ENCODE data around the gene MAP7D3.

Gene MAP7D3

DNA sequence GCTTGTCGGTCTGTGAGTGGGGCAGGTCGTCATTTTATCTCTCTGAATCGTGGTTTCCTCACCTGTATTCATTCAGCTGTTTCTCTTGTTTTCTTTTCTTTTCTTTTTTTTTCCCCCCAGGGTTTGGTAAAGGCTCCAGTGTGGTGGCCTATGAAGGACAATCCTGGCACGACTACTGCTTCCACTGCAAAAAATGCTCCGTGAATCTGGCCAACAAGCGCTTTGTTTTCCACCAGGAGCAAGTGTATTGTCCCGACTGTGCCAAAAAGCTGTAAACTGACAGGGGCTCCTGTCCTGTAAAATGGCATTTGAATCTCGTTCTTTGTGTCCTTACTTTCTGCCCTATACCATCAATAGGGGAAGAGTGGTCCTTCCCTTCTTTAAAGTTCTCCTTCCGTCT, 41.4 kb downstream of the MAP7D3 start:
- TF ChIP-seq, protein P1, sequence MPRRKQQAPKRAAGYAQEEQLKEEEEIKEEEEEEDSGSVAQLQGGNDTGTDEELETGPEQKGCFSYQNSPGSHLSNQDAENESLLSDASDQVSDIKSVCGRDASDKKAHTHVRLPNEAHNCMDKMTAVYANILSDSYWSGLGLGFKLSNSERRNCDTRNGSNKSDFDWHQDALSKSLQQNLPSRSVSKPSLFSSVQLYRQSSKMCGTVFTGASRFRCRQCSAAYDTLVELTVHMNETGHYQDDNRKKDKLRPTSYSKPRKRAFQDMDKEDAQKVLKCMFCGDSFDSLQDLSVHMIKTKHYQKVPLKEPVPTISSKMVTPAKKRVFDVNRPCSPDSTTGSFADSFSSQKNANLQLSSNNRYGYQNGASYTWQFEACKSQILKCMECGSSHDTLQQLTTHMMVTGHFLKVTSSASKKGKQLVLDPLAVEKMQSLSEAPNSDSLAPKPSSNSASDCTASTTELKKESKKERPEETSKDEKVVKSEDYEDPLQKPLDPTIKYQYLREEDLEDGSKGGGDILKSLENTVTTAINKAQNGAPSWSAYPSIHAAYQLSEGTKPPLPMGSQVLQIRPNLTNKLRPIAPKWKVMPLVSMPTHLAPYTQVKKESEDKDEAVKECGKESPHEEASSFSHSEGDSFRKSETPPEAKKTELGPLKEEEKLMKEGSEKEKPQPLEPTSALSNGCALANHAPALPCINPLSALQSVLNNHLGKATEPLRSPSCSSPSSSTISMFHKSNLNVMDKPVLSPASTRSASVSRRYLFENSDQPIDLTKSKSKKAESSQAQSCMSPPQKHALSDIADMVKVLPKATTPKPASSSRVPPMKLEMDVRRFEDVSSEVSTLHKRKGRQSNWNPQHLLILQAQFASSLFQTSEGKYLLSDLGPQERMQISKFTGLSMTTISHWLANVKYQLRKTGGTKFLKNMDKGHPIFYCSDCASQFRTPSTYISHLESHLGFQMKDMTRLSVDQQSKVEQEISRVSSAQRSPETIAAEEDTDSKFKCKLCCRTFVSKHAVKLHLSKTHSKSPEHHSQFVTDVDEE (CRISPR knock-in tag; IDR thresholded peaks at IDR 0.05) = no peak
- TF ChIP-seq ZNF8 (CRISPR knock-in tag; IDR thresholded peaks at IDR 0.05) (no peak), ESRRG (CRISPR knock-in tag; IDR thresholded peaks at IDR 0.05) (no peak), ISL1 (CRISPR knock-in tag; IDR thresholded peaks at IDR 0.05) (no peak), ZFP30 (CRISPR knock-in tag; IDR thresholded peaks at IDR 0.05) (no peak), ZFP3 (CRISPR knock-in tag; IDR thresholded peaks at IDR 0.05) (no peak), PPARA (CRISPR knock-in tag; IDR thresholded peaks at IDR 0.05; ENCODE audit: borderline replicate concordance) (no peak), TCF4 (CRISPR knock-in tag; IDR thresholded peaks at IDR 0.05; ENCODE audit: borderline replicate concordance) (no peak), ZC3H10 (CRISPR knock-in tag; IDR thresholded peaks at IDR 0.05) (no peak), GLIS3 (CRISPR knock-in tag; IDR thresholded peaks at IDR 0.05) (no peak), BACH2 (CRISPR knock-in tag; IDR thresholded peaks at IDR 0.05; ENCODE audit: borderline replicate concordance) (no peak), CSDC2 (CRISPR knock-in tag; IDR thresholded peaks at IDR 0.05) (no peak), SNAI2 (CRISPR knock-in tag; IDR thresholded peaks at IDR 0.05) (no peak), TOX (CRISPR knock-in tag; IDR thresholded peaks at IDR 0.05; ENCODE audit: borderline replicate concordance) (no peak), ZNF70 (CRISPR knock-in tag; IDR thresholded peaks at IDR 0.05) (no peak), ARNTL (CRISPR knock-in tag; IDR thresholded peaks at IDR 0.05; ENCODE audit: borderline replicate concordance, low read depth) (no peak)
- TF ChIP-seq, protein P2, sequence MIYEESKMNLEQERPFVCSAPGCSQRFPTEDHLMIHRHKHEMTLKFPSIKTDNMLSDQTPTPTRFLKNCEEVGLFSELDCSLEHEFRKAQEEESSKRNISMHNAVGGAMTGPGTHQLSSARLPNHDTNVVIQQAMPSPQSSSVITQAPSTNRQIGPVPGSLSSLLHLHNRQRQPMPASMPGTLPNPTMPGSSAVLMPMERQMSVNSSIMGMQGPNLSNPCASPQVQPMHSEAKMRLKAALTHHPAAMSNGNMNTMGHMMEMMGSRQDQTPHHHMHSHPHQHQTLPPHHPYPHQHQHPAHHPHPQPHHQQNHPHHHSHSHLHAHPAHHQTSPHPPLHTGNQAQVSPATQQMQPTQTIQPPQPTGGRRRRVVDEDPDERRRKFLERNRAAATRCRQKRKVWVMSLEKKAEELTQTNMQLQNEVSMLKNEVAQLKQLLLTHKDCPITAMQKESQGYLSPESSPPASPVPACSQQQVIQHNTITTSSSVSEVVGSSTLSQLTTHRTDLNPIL (CRISPR knock-in tag; IDR thresholded peaks at IDR 0.05; ENCODE audit: low read depth) = no peak
- TF ChIP-seq, protein P3, sequence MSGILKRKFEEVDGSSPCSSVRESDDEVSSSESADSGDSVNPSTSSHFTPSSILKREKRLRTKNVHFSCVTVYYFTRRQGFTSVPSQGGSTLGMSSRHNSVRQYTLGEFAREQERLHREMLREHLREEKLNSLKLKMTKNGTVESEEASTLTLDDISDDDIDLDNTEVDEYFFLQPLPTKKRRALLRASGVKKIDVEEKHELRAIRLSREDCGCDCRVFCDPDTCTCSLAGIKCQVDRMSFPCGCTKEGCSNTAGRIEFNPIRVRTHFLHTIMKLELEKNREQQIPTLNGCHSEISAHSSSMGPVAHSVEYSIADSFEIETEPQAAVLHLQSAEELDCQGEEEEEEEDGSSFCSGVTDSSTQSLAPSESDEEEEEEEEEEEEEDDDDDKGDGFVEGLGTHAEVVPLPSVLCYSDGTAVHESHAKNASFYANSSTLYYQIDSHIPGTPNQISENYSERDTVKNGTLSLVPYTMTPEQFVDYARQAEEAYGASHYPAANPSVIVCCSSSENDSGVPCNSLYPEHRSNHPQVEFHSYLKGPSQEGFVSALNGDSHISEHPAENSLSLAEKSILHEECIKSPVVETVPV (CRISPR knock-in tag; IDR thresholded peaks at IDR 0.05) = no peak
- TF ChIP-seq, protein P4, sequence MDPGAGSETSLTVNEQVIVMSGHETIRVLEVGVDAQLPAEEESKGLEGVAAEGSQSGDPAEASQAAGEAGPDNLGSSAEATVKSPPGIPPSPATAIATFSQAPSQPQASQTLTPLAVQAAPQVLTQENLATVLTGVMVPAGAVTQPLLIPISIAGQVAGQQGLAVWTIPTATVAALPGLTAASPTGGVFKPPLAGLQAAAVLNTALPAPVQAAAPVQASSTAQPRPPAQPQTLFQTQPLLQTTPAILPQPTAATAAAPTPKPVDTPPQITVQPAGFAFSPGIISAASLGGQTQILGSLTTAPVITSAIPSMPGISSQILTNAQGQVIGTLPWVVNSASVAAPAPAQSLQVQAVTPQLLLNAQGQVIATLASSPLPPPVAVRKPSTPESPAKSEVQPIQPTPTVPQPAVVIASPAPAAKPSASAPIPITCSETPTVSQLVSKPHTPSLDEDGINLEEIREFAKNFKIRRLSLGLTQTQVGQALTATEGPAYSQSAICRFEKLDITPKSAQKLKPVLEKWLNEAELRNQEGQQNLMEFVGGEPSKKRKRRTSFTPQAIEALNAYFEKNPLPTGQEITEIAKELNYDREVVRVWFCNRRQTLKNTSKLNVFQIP (CRISPR knock-in tag; IDR thresholded peaks at IDR 0.05; ENCODE audit: borderline replicate concordance, low read depth) = no peak
- TF ChIP-seq, protein P5, sequence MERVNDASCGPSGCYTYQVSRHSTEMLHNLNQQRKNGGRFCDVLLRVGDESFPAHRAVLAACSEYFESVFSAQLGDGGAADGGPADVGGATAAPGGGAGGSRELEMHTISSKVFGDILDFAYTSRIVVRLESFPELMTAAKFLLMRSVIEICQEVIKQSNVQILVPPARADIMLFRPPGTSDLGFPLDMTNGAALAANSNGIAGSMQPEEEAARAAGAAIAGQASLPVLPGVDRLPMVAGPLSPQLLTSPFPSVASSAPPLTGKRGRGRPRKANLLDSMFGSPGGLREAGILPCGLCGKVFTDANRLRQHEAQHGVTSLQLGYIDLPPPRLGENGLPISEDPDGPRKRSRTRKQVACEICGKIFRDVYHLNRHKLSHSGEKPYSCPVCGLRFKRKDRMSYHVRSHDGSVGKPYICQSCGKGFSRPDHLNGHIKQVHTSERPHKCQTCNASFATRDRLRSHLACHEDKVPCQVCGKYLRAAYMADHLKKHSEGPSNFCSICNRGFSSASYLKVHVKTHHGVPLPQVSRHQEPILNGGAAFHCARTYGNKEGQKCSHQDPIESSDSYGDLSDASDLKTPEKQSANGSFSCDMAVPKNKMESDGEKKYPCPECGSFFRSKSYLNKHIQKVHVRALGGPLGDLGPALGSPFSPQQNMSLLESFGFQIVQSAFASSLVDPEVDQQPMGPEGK (CRISPR knock-in tag; IDR thresholded peaks at IDR 0.05; ENCODE audit: borderline replicate concordance) = no peak
- no peak for ATAC-seq

DNA sequence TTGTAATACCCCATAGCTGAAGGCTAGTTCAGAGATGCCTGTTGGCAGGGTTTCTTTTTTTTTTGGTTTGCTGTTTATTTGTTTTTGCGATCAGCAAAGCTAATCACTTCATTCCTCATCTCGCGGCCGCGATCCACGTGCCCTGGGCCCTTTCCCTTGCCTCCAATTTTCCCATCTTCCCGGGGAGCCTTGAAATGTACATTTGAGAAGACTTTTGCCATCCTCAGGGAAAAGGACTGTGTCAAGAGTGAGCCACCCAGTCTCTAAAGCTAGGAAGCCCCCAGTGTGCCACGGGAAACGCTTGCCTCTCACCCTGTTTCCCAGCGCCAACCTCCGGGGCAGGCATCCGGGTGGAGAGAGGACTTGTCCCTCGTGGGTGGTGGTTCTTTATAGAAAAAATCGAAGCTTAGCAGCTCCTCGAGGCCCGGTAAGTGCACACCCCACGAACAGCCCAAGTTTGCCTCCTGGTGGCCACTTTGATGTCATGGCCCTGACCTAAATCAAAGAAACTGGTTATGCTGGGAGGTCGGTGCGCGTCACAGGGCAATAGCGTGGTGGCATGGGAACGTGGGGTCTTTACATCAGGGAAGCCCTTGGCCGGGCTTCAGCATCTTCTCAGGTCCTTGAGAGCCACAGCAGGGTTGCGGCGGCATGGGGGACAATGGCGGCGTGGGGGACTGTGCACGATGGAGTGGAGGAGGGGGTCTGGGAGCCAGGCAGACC, 42.0 kb downstream of the MAP7D3 start:
- peak; percentile 85 for ATAC-seq
- TF ChIP-seq, protein P2 (CRISPR knock-in tag; IDR thresholded peaks at IDR 0.05; ENCODE audit: low read depth) = no peak
- no peak for TF ChIP-seq GLIS3 (CRISPR knock-in tag; IDR thresholded peaks at IDR 0.05)
- TF ChIP-seq ISL1 (CRISPR knock-in tag; IDR thresholded peaks at IDR 0.05) = no peak
- TF ChIP-seq ARNTL (CRISPR knock-in tag; IDR thresholded peaks at IDR 0.05; ENCODE audit: borderline replicate concordance, low read depth) = no peak
- TF ChIP-seq ZNF70 (CRISPR knock-in tag; IDR thresholded peaks at IDR 0.05) = no peak
- TF ChIP-seq TOX (CRISPR knock-in tag; IDR thresholded peaks at IDR 0.05; ENCODE audit: borderline replicate concordance) = no peak
- no peak for TF ChIP-seq OSR1 (CRISPR knock-in tag; IDR thresholded peaks at IDR 0.05)
- no peak for TF ChIP-seq SNAI2 (CRISPR knock-in tag; IDR thresholded peaks at IDR 0.05)
- no peak for TF ChIP-seq ZC3H10 (CRISPR knock-in tag; IDR thresholded peaks at IDR 0.05)
- no peak for TF ChIP-seq RARB (CRISPR knock-in tag; IDR thresholded peaks at IDR 0.05)
- no peak for TF ChIP-seq ZNF565 (CRISPR knock-in tag; conservative IDR thresholded peaks at IDR 0.05; ENCODE audit: low read depth)
- TF ChIP-seq, protein P1 (CRISPR knock-in tag; IDR thresholded peaks at IDR 0.05) = no peak
- TF ChIP-seq ZFP3 (CRISPR knock-in tag; IDR thresholded peaks at IDR 0.05) = no peak
- no peak for TF ChIP-seq TCF4 (CRISPR knock-in tag; IDR thresholded peaks at IDR 0.05; ENCODE audit: borderline replicate concordance)
- TF ChIP-seq, protein P3 (CRISPR knock-in tag; IDR thresholded peaks at IDR 0.05) = no peak

Measured in SK-N-SH treated with all-trans-retinoic acid at 6 μM for 48 hours (cell line).